Measurements from ENCODE around the gene PTPN23. TPM values are rescaled to one million over a fixed set of nuclear protein-coding genes. Genes with fewer than 3 reads are reported as not detected.

PTPN23 gene
- total RNA-seq, 2 experiments from 2014 or later, result 20.7 to 22.6 TPM

GRCh38 chr3:47370887-47371697 lies 9.7 kb upstream of the PTPN23 start:
- Mint-ChIP-seq H3K27ac (no peak overlapping the region), H3K4me1 (ENCODE audit: low read depth) (no peaks in the 10 kb centered on the region), H3K9me3 (no peaks in the 10 kb centered on the region), H3K4me3 (no peak overlapping the region), H3K36me3 (ENCODE audit: low read depth) (no peaks in the 10 kb centered on the region), H3K27me3 (no peaks in the 10 kb centered on the region)
- ATAC-seq (peak; percentile 37), DNase-seq (peak; percentile 50)
- intact Hi-C loops (cut with micrococcal nuclease), result no loop called here
- ChIA-PET CTCF (interaction anchor here (0.5 to 2.2 kb wide), 7 partner anchors 12 to 204 kb away, joined by 3 to 6 read pairs (median 3); no protein-coding TSS in a partner anchor), POLR2A (interaction anchor here (0.7 to 1.0 kb wide), 2 partner anchors 10 kb away, joined by 3 read pairs; partner anchors contain the start of gene PTPN23)
- TF ChIP-seq, protein P1, sequence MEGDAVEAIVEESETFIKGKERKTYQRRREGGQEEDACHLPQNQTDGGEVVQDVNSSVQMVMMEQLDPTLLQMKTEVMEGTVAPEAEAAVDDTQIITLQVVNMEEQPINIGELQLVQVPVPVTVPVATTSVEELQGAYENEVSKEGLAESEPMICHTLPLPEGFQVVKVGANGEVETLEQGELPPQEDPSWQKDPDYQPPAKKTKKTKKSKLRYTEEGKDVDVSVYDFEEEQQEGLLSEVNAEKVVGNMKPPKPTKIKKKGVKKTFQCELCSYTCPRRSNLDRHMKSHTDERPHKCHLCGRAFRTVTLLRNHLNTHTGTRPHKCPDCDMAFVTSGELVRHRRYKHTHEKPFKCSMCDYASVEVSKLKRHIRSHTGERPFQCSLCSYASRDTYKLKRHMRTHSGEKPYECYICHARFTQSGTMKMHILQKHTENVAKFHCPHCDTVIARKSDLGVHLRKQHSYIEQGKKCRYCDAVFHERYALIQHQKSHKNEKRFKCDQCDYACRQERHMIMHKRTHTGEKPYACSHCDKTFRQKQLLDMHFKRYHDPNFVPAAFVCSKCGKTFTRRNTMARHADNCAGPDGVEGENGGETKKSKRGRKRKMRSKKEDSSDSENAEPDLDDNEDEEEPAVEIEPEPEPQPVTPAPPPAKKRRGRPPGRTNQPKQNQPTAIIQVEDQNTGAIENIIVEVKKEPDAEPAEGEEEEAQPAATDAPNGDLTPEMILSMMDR (IDR thresholded peaks at IDR 0.05), result peak; percentile 65

GRCh38 chr3:47374587-47374986 lies 6.2 kb upstream of the PTPN23 start:
- CTCF ChIA-PET, result no interaction called here

DNA sequence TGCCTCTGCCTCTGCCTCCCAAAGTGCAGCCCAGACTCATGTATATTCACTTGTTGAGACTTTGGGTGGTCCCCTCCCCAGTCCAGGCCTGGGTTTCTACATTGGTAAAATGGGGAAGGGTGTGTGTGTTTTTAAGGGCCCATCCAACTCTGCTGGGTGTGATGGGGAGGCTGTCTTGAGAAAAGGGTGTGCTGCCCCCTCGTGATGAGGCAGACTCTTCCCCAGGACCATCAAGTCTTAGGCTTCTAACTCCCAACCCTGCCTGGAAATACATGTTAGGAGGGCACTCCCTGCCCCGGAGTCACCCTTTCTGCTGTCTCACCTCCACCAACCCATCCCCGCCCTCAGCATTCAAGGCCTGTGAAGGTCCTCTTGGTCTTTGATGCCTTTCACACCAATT lies 4.4 kb upstream of the PTPN23 start:
- no peak for DNase-seq
- H3K27ac Mint-ChIP-seq, result no peak overlapping the region
- ATAC-seq, result no peak
- H3K36me3 Mint-ChIP-seq (ENCODE audit: low read depth), result peaks cover 8% of the 10 kb centered on the region
- intact Hi-C loops (cut with micrococcal nuclease), result no loop called here
- no peaks in the 10 kb centered on the region for H3K27me3 Mint-ChIP-seq
- no peak overlapping the region for H3K4me3 Mint-ChIP-seq
- no peaks in the 10 kb centered on the region for H3K9me3 Mint-ChIP-seq
- CTCF ChIA-PET, result no interaction called here
- POLR2A ChIA-PET, result no interaction called here
- H3K4me1 Mint-ChIP-seq (ENCODE audit: low read depth), result peaks cover 14% of the 10 kb centered on the region
- TF ChIP-seq, protein P1 (IDR thresholded peaks at IDR 0.05), result no peak

More at GRCh38 chr3:47374587-47374986, 6.2 kb upstream of the PTPN23 start:
- no peak overlapping the region for H3K27ac Mint-ChIP-seq
- DNase-seq (no peak), ATAC-seq (no peak)
- peaks cover 1% of the 10 kb centered on the region for H3K36me3 Mint-ChIP-seq (ENCODE audit: low read depth)
- TF ChIP-seq, protein P1 (IDR thresholded peaks at IDR 0.05), result no peak
- intact Hi-C loops (cut with micrococcal nuclease), result no loop called here
- no peak overlapping the region for H3K4me3 Mint-ChIP-seq
- no peaks in the 10 kb centered on the region for H3K27me3 Mint-ChIP-seq
- POLR2A ChIA-PET, result interaction anchor here (0.6 to 1.4 kb wide), 2 partner anchors 11 to 13 kb away, joined by 3 to 4 read pairs; no protein-coding TSS in a partner anchor
- peaks cover 7% of the 10 kb centered on the region for H3K4me1 Mint-ChIP-seq (ENCODE audit: low read depth)
- no peaks in the 10 kb centered on the region for H3K9me3 Mint-ChIP-seq

DNA sequence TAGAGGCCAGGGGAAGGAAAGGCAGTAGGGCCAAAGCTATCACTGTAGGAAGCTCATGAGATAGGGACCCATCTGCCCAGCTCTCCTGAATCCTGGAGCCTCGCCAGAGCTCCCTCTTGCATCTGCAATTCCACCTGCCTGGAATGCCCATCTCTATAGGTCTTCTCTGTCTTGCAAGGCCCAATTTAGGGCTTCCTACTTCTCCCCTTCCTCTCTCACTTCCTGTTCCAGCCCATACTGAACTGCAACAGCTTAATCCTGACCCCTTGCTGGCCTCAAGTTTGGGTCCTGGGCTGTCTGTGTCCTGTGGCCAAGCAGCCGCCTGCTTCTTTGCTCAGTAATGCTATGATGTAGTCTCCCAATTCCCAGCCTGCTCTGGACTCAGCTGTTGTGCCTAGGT lies 3.6 kb upstream of the PTPN23 start:
- intact Hi-C loops (cut with micrococcal nuclease), result no loop called here
- H3K4me1 Mint-ChIP-seq (ENCODE audit: low read depth), result peaks cover 20% of the 10 kb centered on the region
- TF ChIP-seq, protein P1 (IDR thresholded peaks at IDR 0.05), result no peak
- POLR2A ChIA-PET, result no interaction called here
- no peaks in the 10 kb centered on the region for H3K9me3 Mint-ChIP-seq
- H3K36me3 Mint-ChIP-seq (ENCODE audit: low read depth), result peaks cover 12% of the 10 kb centered on the region
- no peak overlapping the region for H3K4me3 Mint-ChIP-seq
- no peaks in the 10 kb centered on the region for H3K27me3 Mint-ChIP-seq
- no peak for ATAC-seq
- CTCF ChIA-PET, result no interaction called here
- no peak overlapping the region for H3K27ac Mint-ChIP-seq
- DNase-seq, result no peak

DNA sequence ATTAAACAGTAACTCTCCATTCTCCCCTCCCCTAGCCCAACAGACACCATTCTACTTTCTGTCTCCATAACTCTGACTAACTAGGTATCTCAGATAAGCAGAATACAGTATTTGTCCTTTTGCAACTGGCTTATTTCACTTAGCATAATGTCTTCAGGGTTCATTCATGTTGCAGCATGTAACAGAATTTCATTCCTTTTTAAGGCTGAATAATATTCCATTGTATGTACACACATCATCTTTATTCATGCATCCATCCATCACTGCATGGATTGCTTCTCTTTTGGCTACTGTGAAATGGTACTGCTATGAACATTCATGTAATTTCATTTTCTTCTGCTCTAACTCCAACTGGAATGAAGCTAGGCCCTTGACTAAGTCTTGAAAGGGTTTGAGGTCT lies 2.0 kb upstream of the PTPN23 start:
- DNase-seq, result no peak
- TF ChIP-seq, protein P1 (IDR thresholded peaks at IDR 0.05), result no peak
- ATAC-seq, result no peak
- Mint-ChIP-seq H3K4me1 (ENCODE audit: low read depth) (peaks cover 29% of the 10 kb centered on the region), H3K9me3 (no peaks in the 10 kb centered on the region), H3K4me3 (peak overlapping the region; percentile 97), H3K27me3 (no peaks in the 10 kb centered on the region), H3K27ac (no peak overlapping the region), H3K36me3 (ENCODE audit: low read depth) (peaks cover 19% of the 10 kb centered on the region)
- intact Hi-C loops (cut with micrococcal nuclease), result no loop called here
- POLR2A ChIA-PET, result interaction anchor here (1.4 kb wide), 1 partner anchor 16 kb away, joined by 4 read pairs; no protein-coding TSS in a partner anchor
- CTCF ChIA-PET, result no interaction called here
